Measurements from ENCODE around the gene SMURF1. TPM values are rescaled to one million over a fixed set of nuclear protein-coding genes. Genes with fewer than 3 reads are reported as not detected.

SMURF1 gene
- polyA plus RNA-seq, 1 donor from 2014 or later: 22.9 TPM

DNA sequence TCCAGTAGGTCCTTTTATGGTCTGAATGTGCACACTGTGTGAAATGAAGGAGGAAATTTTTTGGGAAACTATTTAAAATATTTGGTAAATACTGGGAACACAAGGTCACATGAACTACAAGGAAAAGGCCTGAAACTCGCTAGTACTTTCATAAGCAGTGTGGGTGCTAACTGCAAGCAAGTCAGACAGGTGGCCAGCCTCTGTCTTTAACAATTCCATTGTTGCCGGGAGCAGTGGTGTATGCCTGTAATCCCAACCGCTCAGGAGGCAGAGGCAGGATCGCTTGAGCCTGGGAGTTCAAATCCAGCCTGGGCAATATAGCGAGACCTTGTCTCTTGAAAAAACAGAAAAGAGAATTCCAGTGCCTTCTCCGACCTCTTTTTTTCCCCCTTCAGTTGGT is 37.5 kb downstream of the SMURF1 start:
- H4K20me1 ChIP-seq (ENCODE audit: insufficient read depth): no peaks in the 10 kb centered on the region

GRCh38 chr7:99105756-99106155 is 38.2 kb downstream of the SMURF1 start:
- H3K27ac ChIP-seq (ENCODE audit: low read length): no peak overlapping the region
- no peaks in the 10 kb centered on the region for H3K9me3 ChIP-seq (ENCODE audit: low read length)
- no peak overlapping the region for H3K9ac ChIP-seq (ENCODE audit: low read length)
- no peaks in the 10 kb centered on the region for H3K36me3 ChIP-seq (ENCODE audit: insufficient read depth, low read length)
- H3K9me2 ChIP-seq (ENCODE audit: insufficient read depth, low read length): no peaks in the 10 kb centered on the region
- no peak overlapping the region for H3K4me2 ChIP-seq (ENCODE audit: low read length)
- no peak overlapping the region for H2AFZ ChIP-seq (ENCODE audit: low read depth, low read length)
- TF ChIP-seq MXI1 (conservative IDR thresholded peaks at IDR 0.05; ENCODE audit: poor library complexity, severe bottlenecking) (no peak), SMC3 (conservative IDR thresholded peaks at IDR 0.05; ENCODE audit: poor library complexity) (no peak), RAD21 (conservative IDR thresholded peaks at IDR 0.05) (no peak), CTCF (IDR thresholded peaks at IDR 0.05; ENCODE audit: poor library complexity, severe bottlenecking) (no peak), EP300 (conservative IDR thresholded peaks at IDR 0.05; ENCODE audit: poor library complexity, severe bottlenecking) (no peak)
- no peaks in the 10 kb centered on the region for H3K27me3 ChIP-seq (ENCODE audit: insufficient read depth, low read depth, low read length)
- peaks cover 24% of the 10 kb centered on the region for H3K79me2 ChIP-seq (replicated peaks; ENCODE audit: insufficient read depth, low read length)
- peaks cover 3% of the 10 kb centered on the region for H3F3A ChIP-seq (ENCODE audit: insufficient read depth, low read length, poor library complexity, severe bottlenecking)
- H4K20me1 ChIP-seq (ENCODE audit: insufficient read depth): no peaks in the 10 kb centered on the region
- no peak overlapping the region for H3K4me3 ChIP-seq (ENCODE audit: low read length)

More for the DNA sequence above, 37.5 kb downstream of the SMURF1 start:
- H3K79me2 ChIP-seq (replicated peaks; ENCODE audit: insufficient read depth, low read length): peaks cover 29% of the 10 kb centered on the region
- H3K27ac ChIP-seq (ENCODE audit: low read length): no peak overlapping the region
- no peaks in the 10 kb centered on the region for H3K36me3 ChIP-seq (ENCODE audit: insufficient read depth, low read length)
- H2AFZ ChIP-seq (ENCODE audit: low read depth, low read length): no peak overlapping the region
- H3K9ac ChIP-seq (ENCODE audit: low read length): no peak overlapping the region
- no peak overlapping the region for H3K4me3 ChIP-seq (ENCODE audit: low read length)
- peaks cover 3% of the 10 kb centered on the region for H3F3A ChIP-seq (ENCODE audit: insufficient read depth, low read length, poor library complexity, severe bottlenecking)
- H3K4me2 ChIP-seq (ENCODE audit: low read length): no peak overlapping the region
- TF ChIP-seq EZH2 (IDR thresholded peaks at IDR 0.05; ENCODE audit: borderline replicate concordance, insufficient read depth, low read length, poor library complexity, severe bottlenecking) (no peak), POLR2AphosphoS5 (IDR thresholded peaks at IDR 0.05) (no peak), RAD21 (conservative IDR thresholded peaks at IDR 0.05) (no peak), TAF1 (IDR thresholded peaks at IDR 0.05; ENCODE audit: low read depth) (no peak), SMC3 (conservative IDR thresholded peaks at IDR 0.05; ENCODE audit: poor library complexity) (no peak), CTCF (IDR thresholded peaks at IDR 0.05; ENCODE audit: poor library complexity, severe bottlenecking) (no peak), EP300 (conservative IDR thresholded peaks at IDR 0.05; ENCODE audit: poor library complexity, severe bottlenecking) (no peak), MXI1 (conservative IDR thresholded peaks at IDR 0.05; ENCODE audit: poor library complexity, severe bottlenecking) (no peak)
- TF ChIP-seq, protein P1, sequence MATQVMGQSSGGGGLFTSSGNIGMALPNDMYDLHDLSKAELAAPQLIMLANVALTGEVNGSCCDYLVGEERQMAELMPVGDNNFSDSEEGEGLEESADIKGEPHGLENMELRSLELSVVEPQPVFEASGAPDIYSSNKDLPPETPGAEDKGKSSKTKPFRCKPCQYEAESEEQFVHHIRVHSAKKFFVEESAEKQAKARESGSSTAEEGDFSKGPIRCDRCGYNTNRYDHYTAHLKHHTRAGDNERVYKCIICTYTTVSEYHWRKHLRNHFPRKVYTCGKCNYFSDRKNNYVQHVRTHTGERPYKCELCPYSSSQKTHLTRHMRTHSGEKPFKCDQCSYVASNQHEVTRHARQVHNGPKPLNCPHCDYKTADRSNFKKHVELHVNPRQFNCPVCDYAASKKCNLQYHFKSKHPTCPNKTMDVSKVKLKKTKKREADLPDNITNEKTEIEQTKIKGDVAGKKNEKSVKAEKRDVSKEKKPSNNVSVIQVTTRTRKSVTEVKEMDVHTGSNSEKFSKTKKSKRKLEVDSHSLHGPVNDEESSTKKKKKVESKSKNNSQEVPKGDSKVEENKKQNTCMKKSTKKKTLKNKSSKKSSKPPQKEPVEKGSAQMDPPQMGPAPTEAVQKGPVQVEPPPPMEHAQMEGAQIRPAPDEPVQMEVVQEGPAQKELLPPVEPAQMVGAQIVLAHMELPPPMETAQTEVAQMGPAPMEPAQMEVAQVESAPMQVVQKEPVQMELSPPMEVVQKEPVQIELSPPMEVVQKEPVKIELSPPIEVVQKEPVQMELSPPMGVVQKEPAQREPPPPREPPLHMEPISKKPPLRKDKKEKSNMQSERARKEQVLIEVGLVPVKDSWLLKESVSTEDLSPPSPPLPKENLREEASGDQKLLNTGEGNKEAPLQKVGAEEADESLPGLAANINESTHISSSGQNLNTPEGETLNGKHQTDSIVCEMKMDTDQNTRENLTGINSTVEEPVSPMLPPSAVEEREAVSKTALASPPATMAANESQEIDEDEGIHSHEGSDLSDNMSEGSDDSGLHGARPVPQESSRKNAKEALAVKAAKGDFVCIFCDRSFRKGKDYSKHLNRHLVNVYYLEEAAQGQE (IDR thresholded peaks at IDR 0.05; ENCODE audit: borderline replicate concordance): no peak
- no peaks in the 10 kb centered on the region for H3K9me3 ChIP-seq (ENCODE audit: low read length)
- no peaks in the 10 kb centered on the region for H3K9me2 ChIP-seq (ENCODE audit: insufficient read depth, low read length)
- no peaks in the 10 kb centered on the region for H3K27me3 ChIP-seq (ENCODE audit: insufficient read depth, low read depth, low read length)
